HG03103 (cell line): ENCODE measurements around the gene SIK2.
"Not testable (repeated sequence)": the region's sequence is repeated elsewhere in the genome, so short reads cannot be mapped to it uniquely, and the experiment has no call there.

Source experiments
- ATAC-seq: cut with Tn5 transposase; IDR thresholded peaks from one replicate; pipeline ENCODE4 v1.9.1; 2021; ENCODE audit warnings: low read depth; ENCODE audit not compliant: unreplicated experiment

The SIK2 gene

DNA sequence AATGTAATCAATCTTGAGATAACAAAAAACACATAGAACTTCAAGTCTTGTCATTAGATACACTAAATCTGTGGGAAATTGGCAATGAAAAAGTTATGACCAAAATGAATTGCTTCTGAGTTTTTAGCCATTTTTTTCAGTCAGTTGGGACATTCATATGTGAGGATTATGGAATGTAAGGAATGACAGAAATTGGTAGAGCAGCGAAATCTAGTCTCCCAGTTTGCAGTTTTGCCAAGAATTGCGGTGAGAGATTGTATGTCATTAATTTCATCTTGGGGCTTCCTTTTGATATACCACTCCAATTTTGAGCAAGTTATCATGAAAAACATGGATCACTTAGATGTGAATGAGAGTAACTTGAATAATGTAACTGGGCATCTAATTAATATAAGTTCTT, 49.9 kb downstream of the SIK2 start:
- ATAC-seq: no peak

DNA sequence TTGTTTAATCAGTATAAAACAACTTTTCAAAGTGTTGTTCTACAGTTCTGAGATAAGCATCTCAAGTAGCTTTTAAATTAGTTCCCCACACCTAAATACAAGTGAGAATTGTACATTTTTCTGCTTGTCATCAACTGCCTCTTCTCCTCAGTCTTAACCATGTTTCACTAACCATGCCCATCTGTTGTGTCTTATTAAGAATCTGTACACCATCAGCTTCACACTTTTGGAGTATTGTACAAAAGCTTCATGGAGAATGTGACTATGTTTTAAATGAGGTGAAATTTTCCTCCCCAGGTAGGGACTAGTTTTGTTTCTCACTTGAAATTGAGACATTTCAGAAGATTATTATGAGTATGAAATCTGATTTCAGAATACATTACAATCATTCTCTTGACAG, 52.4 kb downstream of the SIK2 start:
- no peak for ATAC-seq

DNA sequence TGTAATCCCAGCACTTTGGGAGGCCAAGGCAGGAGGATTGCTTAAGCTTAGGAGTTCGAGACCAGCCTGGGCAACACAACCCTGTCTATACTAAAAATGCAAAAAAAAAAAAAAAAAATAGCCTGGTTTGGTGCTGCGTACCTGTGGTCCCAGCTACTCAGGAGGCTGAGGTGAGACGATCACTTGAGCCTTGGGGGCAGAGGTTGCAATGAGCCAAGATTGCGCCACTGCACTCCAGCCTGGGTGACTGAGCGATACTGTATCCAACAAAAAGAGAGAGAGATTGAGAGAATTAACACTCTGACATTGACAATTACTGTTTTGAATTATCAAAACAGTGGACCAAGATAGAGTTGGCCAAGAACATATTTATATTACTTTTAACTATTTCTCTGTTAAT, 53.7 kb downstream of the SIK2 start:
- no peak for ATAC-seq

DNA sequence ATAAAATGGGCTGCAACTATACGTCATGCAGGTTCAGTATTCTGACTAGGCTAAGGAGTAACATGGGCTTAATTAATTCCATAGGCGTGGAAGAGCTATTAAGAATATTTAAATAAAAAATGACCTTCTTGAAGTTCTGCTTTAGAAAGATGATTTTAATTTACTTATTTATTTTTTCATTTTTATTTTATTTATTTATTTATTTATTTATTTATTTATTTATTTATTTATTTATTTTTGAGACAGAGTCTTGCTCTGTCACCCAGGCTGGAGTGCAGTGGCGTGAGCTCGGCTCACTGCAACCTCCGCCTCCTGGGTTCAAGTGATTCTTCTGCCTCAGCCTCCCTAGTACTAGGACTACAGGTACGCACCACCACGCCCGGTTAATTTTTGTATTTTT, 55.7 kb downstream of the SIK2 start:
- ATAC-seq: not testable (repeated sequence)

DNA sequence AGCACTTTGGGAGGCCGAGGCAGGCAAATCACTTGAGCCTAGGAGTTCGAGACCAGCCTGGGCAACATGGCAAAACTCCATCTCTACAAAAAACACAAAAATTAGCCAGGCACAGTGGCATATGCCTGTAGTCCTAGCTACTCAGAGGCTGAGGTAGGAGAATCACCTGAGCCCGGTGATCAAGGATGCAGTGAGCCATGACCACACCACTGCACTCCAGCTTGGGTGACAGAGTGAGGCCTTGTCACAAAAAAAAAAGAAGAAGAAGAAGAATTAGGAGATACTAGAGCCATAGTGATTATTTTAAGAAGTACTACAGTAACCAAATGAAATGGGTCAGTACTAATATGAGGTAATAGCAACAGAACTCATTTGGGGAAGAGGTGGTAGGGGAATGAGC, 56.2 kb downstream of the SIK2 start:
- not testable (repeated sequence) for ATAC-seq

DNA sequence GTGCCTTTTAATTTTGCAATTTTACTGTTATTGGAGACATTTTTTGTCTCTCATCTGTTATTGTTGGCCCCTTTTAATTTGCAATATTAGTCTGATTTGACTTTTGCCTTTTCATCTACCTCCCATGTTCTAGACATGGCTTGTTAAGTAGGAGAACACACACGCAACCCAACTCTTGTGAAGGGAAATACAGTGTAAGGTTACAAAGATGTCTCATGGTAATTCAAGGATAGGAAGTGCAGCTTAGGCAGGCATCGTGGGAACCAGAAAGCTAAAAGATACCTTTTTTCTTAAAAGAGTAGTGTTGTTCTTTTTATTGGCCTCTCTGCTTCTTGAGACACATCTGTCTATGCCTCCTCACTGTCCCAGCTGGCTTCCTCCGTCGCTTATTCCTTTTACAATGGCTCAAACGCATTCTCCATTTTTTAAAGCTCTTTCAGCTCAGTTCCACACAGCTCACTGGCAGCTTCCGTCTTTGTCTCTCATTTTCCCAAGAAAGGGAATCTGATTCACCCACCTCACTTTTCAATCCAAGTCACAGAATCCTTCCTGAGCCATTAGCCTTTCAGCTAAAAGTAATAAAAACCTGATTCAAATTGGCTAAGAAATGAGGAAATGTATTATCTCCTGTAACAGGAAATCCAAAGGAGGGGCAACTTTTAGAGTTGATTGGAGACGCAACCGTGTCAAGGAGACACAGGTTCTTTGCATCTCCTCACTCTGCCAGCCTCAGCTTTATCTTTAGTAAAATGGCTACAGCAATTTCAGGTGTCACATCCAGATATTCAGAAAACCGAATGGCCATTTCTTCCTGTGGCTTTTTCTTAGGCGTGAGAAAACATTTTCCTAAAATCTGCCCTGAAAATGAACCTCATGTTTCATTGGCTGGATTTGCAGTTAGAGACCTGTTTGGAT, 57.2 kb downstream of the SIK2 start:
- ATAC-seq: no peak

DNA sequence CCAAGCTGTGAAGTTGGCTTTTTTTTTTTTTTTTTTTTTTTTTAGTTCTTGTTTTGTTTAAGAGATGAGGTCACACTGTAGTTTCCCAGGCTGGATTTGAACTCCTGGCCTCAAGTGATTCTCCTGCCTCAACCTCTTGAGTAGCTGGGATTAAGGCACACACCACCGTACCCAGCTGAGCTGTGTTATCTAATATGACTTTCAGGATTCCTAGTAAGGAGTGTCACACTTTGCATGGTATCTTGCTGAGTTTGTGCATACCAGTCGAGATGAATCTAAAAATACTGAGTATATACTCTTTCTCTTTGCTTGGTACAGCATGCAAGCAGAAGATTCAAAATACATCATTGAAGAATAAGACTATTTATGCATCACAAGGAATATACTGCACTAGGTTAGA, 58.6 kb downstream of the SIK2 start:
- ATAC-seq: no peak

DNA sequence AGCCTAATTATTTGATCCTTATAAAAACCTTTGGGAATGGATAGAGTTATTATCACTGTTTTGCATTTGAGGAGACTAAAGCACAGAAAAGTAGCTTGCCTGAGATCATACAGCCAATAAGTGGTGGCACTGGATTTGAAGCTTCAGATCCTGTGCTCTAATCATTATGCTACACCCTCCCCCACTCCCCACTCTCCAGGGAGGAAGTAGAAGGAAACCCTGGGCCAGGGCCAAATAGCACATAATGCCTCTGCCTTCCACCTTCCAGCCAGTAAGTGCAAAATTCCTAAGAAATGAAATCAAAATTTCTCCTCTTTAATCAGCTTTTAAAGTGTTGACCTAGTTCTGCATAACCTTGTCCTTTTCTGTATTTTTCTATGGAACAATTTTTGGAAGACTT, 61.6 kb downstream of the SIK2 start:
- no peak for ATAC-seq

DNA sequence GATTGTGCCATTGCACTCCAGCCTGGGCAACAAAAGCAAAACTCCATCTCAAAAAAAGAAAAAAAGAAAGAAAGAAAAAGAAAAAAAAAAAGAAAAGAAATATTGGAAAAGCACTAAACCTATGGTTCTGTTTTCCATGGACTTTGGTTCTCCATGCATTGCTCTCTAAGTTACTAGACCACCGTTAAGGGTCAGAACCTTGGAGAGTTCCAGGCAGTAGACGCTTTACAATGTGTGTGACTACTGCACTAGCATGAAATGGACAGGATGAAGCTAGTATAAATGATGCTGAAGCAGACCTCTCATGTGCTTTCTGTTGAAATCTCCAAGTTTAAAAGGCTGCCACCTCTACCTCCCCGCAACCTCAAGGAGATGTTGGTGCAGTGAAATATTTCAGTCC, 63.5 kb downstream of the SIK2 start:
- no peak for ATAC-seq

DNA sequence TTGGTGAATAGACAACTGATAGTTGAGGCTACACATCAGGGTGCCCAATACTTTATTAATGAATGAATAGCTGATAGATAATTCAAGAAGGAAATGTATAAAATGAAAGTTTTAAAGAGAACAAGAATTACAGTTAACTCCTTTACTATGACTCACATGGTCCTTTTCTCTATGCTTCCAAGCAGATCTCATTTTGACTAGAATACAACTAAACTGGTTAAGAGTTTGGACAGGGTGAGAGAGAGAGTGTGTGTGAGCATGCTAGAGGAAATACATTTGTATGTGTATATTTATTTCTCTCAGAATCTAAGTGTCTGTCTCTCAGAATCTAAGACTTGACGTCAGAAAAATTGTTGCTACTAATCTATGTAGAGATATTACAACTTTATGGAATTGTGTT, 66.7 kb downstream of the SIK2 start:
- no peak for ATAC-seq

DNA sequence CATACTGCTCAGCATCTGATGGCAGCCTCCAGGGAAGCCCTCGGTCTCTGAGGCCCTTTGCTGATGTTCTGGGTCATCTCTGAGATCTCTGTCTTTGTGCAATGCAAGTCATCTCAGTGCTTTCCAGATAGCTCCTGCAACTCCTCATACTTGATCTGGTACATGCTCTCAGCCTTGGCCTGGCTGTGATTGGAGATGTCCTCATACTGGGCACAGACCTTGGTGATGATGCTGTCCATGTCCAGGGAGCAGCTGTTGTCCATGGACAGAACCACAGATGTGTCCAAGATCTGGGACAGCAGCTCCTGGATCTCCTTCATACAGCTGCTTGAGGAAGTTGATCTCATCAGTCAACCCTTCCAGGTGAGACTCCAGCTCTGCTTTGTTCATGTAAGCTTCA, 69.1 kb downstream of the SIK2 start:
- no peak for ATAC-seq

DNA sequence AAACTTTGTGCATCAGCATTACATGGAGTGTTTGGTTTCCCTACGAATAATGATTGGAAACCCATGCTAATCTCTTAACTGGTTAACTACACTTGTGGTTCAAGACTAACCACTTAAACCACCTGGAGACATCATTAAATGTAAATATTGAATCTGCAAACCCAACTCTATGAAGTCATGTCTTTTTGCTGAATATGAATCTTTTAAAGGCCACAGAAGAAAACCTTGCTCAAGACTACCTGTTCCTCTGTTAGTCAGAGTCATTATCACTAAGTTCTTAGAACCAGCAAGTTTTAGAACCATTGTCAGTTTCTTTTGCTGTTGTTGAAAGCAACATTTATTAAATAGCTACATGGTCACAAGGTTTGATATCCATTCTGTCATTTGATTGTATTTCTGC, 70.7 kb downstream of the SIK2 start:
- ATAC-seq: no peak

DNA sequence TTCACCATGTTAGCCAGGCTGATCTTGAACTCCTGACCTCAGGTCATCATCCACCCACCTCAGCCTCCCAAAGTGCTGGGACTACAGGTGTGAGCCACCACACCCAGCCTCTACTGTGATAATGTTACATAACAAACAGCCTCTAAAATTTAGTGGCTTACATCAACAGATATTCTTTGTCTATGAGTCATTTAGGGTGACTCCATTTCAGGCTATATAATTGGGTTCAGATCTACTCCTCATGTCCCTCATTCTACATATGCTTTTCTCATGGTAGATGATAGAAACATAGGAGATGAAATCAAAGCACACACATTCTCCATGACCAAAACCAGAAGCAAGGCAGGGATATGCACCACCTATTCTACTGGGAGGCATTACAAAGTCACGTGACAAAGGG, 72.7 kb downstream of the SIK2 start:
- no peak for ATAC-seq

DNA sequence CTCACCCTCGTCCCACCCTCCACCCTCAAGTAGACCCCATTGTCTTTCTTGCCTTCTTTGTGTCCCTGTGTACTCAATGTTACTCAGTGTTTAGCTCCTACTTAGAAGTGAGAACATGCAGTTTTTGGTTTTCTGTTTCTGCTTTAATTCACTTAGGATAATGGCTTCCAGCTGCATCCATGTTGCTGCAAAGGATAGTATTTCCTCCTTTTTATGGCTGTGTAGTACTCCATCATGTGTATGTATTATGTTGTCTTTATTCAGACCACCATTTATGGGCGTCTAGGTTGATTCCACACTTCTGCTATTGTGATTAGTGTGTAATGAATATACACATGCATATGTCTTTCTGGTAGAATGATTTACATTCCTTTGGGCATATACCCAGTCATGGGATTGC, 73.6 kb downstream of the SIK2 start:
- ATAC-seq: no peak

DNA sequence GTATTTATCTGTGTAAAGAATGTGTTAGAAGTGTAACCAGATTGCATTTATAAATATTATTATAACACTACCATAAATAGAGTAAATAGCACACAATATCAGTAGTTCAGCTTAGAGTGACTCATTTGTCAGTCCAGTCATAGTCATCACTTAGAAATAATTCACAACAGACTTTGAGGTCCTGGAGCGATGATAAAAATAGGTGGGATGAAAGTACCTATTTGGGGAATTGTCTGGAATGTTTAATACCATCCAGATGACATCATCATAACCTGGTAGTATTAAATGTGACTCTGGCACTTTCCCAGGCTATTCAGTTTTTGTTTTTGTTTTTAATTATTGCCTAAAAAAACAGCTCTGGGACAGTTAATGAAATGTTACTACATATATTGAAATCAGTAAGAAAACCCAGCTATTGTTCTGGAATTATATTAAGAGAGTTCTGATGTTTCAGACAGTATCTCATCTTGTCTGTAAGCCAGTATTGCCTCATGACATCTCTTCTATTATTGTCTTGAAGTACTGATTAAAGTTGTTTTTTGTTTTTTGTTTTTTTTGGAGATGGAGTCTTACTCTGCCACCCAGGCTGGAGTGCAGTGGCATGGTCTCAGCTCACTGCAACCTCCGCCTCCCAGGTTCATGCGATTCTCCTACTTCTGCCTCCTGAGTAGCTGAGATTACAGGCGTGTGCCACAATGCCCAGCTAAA, 74.8 kb downstream of the SIK2 start:
- no peak for ATAC-seq

DNA sequence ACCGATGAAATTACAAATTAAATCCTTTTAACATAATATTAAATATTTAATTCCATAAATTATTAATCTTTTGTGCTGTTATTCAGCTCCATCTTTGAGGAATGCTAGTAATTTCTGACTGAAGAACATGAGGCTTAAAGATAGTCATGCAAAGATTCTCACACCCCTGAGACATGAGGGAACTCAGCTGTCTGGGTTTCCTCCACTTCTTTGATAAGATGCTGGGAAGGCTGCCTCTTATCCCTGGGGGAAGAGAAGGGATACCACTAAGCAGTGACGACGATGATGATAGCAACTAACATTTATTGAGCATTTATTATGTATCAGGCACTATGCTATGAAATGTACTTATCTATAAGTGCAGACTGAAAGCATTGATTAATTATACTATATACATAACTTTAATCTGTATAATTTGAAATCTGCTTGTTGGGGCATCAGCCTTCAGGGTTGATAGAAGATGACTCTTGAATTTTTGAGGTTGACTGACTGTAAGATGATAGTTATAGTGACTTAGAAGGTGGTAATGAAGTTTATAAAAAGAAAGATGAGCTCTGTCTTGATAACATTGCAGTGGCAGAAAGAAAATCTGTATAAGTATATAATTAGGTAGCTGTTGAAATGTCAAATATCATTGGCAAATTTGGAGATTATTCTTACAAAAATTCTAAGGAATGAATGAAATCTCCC, 78.4 kb downstream of the SIK2 start:
- no peak for ATAC-seq

DNA sequence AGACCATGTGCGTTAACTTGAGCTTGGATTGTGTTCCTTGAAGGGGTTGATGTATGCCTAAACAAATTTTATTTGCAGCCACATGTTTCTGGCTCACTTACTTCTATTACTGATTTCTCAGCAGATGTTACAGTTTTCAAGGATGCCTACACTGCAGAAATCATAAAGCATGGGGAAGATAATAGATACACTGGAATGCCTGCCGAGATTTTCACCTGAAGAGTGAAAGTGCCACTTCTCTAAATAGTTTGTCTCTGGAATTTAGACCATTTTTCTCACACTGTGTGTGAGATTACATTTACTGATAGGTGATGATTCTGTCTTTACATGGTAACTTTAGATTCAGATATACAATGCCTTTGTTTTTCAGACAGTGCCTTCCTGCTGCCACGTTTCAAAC, 81.6 kb downstream of the SIK2 start:
- ATAC-seq: no peak

DNA sequence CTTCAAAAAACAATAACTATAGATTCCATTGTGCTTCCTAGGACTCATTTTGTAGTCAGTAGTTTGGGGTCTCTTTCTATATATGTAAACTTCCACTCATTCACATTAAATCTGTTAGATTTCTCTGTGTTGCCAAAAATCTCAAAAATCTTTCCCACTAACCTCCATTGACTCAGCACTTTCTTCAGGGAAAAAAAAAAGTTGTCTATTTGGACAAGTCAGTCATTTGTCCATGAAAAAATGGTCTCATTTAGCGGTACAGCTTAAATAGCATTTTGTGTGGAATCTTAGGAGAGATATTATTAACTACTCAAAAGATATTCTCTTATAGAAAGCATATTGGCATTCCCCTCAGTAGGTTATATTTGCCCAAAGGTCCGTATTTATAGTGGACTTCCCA, 82.0 kb downstream of the SIK2 start:
- ATAC-seq: no peak

DNA sequence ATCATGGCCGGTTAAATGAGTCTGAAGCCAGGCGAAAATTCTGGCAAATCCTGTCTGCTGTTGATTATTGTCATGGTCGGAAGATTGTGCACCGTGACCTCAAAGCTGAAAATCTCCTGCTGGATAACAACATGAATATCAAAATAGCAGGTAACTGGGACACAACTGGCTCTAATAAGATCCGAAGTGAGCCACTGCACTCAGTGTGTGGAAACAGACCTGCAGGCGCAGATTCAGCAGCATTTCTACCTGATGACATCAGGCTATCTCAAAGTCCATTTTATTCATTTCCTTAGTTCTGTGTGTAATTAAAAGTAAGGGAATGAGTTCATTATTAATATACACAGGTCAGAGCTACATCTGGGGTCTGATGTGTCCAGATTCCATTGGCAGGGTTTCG, 85.8 kb downstream of the SIK2 start:
- ATAC-seq: no peak

DNA sequence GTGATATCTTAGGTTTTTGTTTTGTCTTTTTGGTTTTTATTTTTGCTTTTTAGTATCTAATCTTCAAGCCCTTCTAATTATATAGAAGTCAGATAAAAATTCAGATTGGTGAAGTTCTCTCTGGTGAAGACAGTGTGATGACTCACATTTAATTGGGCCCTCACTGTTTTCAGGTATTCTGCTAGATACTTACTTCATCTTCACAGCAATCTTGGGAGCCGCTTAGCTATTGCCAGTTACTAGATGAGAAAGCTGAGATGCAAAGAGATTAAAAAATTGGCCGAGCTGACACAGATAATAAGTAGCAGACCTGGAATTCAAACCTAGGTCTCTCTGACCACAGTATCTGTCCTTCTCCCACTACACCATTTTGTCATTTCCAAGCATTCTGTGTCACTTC, 88.9 kb downstream of the SIK2 start:
- no peak for ATAC-seq

DNA sequence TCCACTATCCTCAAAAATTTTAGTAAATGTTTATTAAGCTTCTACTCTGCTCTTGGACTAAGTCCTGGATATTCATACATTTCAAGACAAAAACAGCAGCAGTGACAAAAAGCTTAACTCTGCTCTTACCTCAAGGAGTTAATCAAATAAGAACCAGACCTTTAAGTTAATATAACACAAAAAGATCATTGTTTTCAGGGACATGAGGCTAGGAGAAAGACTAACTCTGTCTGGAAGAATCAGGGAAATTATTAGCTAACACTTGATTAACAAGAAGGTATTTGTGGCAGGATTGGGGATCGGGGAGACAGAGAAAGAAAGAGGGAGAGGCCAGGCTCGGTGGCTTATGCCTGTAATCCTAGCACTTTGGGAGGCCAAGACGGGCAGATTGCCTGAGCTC, 89.5 kb downstream of the SIK2 start:
- ATAC-seq: no peak
